DMS79 treated with DMSO at 0.1 percent for 48 hours (cell line): ENCODE results near the gene ECD.

Experiments
- DNase-seq: peaks from one replicate; lab custom pipeline; 2025; lab: John Stamatoyannopoulos, UW

The ECD gene

DNA sequence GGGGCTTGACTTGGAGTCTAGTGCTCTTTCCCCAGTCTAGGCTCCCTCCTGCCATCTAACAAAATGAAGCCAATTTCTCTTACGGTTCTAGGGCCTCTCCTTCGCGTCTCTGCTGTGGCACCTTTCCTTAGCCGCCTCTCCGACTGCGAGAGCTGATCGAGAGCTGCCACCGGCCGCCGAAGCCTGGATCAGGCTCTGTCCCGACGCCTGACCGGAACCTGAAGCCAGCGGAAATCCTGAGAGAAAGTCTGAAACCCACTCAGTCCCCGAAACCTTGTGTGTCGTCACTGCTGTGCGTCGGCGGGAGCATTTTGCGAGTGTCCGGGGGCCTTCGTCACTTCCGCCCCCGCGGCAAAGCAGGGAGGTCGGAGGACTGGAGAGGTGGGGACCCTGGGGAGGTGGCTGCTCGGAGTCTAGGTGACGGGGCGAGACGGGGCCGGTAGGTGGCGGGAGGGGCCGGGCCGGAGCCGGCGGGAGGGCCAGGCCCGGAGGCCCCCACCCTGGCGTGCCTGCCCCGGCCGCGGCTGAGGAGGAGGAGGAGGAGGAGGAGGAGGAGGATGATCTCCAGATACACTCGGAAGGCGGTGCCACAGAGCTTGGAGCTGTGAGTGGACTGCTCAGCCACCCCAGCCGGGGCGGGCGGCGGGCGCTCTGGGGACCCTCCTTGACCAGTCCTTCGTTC lies at the start of gene ECD, which contains the start of gene FAM149B1:
Gene ECD (minus strand): TSS at position 226 of the 682 bp plus-strand sequence. CDS start 4,071 bp downstream, outside the sequence.
Gene FAM149B1 (plus strand): TSS at position 337 of the 682 bp plus-strand sequence. CDS start 221 bp downstream, at position 558.
- DNase-seq, result peak; percentile 43

DNA sequence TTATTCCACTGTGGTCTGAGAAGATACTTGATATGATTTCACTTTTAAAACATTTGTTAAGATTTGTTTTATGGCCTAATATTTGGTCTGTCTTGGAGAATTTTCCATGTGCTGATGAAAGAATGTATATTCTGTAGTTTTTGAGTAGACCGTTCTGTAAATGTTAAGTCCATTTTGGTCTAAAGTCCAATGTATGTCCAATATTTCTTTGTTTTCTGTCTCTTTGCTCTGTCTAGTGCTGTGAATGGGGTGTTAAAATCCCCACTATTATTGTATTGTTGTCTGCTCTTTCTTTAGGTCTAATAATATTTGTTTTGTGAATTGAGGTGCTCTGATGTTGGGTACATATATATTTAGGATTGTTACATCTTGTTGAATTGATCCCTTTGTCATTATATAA lies 47.9 kb upstream of the ECD start:
- no peak for DNase-seq

DNA sequence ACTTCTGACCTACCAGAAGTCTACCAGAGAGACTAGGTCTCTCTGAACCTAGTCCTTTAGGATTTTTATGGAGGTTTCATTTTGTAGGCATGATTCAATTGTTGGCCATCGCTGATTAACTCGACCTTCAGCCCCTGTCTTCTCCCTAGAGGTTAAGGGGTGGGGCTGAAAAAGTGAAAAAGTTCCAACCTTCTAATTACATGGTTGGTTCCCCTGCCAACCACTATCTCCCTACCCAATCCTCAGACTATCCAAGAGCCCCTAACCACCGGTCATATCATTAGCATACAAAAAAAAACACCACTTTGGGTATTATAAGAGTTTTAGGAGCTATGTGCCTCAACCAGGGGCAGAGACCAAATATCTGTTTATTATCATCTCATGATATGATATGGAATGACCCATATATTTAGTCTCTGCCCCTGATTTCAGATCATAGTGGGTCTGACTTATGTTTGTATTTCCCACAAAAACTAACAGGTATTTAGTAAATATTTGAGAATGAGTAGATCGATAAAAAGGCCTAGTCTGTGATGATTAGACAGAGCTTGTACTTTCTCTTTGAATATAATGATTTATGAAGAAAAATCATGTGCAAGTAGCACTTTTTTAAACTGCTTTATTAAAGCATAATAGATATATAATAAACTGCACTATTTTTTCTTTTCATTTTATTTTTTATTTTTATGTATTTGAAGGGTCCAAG lies 43.5 kb upstream of the ECD start:
- DNase-seq, result no peak

DNA sequence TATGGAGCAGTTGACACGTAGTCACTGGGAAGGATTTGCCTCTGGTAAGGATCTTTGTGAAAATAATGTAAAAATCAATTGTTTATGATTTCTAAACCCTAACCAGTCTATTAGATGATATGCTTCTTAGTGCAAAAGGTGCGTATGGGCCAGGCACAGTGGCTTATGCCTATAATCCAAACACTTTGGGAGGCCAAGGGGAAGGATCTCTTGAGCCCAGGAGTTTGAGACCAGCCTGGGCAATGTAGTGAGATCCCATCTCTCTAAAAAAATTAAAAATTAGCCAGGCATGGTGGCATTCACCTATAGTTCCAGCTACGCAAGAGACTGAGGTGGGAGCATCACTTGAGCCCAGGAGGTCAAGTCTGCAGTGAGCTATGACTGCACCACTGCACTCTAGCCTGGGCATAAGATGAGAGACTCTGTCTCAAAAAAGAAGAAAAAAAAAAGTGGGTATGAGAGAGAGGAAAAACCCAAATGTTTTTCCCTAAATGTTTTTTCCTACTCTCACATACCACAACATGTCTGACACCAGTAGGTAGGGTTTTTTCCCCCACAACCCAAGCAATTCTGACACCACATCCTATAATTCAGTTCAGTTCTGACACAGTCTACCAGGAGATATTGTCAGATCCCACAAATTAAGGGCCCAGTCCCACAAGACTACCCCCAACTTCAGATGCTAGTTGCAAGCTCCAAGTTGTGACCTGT lies 42.7 kb upstream of the ECD start:
- no peak for DNase-seq

DNA sequence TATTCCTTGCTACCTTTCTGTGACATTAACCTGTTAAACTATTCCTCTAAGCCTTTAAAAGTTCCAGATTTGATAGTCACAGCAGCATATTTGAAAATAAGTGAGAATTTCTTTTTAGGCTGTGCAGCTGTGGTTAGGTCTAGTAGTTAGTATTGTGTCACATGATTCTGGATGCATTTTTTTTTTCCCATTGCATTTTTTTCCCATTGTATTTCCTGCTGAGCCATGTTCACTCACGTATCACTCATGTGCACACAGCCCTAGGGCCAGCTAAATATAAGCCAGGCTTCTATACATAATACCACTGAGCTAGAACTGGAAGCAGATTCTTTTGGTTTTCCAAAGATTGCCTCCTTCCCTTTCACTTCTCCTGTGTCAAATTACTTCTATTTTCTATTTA lies 41.9 kb upstream of the ECD start:
- no peak for DNase-seq

DNA sequence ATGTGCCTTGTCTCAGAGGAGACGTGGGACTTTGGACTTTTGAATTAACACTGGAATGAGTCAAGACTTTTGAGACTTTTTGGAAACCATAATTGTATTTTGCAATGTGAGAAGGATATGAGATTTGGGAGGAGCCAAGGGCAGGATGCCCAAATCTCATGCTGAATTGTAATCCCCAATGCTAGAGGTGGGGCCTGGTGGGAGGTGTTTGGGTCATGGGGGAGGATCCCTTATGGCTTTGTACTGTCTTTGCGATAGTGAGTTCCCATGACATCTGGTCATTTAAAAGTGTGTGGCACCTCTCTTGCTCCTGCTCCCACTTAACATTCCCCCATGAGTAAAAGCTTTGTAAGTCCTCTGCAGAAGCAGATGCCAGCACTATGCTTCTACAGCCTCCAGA lies 40.1 kb upstream of the ECD start:
- DNase-seq, result no peak

DNA sequence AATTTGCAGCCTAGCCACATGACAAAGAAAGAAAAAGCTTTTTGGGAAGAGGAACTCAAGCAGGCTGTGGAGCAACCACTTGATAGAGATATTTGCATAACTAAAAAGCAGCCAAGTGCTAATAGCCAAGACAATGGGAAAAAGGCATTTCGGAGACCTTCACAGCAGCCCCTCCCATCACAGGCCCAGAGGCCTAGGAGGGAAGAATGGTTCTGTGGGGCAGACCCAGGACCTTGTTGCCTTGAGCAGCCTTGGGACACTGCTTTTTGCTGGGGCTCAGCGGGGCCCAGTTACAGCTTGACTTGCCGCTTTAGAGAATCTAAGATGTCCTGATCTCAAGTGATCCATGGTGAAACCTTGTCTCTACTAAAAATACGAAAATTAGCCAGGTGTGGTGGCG lies 38.6 kb upstream of the ECD start:
- no peak for DNase-seq

DNA sequence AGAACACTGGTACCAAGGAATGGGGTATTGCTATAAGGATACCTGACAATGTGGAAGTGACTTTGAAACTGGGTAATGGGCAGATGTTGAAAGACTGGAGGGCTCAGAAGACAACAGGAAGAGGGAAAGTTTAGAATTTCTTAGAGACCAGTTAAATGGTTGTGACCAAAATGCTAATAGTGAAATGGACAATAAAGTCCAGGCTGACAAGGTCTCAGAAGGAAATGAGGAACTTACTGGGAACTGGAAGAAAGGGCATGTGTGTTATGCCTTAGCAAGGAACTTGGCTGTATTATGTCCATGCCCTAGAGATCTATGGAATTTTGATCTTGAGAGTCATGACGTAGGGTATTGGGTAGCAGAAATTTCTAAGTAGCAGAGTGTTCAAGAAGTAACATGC lies 38.1 kb upstream of the ECD start:
- no peak for DNase-seq

DNA sequence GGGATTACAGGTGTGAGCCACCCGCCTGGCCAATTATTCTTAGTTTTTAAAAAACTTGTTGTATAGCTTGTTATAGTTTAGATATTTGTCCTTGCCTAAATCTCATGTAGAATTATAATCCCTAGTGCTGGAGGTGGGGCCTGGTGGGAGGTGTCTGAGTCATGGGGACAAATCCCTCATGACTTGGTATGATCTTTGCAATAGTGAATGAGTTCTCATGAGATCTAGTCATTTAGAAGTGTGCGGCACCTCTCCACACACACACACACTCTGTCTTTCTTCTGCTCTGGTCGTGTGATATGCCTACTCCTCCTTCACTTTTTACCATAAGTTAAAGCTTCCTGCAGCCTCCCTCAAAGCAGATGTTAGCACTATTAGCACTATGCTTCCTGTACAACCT lies 37.3 kb upstream of the ECD start:
- DNase-seq, result no peak

DNA sequence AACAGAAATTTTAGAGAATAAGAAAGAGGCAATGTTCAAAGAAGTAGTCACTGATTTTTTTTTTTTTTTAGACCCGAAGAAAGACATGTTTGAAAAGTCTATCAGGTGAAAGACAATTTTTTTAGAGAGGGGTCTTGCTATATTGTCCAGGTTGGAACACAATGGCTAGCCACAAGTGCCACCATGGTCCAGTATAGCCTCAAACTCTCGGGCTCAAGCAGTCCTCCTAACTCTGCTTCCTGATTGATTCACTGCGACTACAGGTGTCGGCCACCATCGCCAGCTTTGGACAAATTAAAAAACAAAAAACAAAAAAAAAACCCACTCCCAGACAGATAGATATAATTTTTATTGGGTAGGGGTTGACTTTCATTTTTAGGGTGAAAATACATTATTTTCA lies 22.4 kb upstream of the ECD start:
- DNase-seq, result no peak

DNA sequence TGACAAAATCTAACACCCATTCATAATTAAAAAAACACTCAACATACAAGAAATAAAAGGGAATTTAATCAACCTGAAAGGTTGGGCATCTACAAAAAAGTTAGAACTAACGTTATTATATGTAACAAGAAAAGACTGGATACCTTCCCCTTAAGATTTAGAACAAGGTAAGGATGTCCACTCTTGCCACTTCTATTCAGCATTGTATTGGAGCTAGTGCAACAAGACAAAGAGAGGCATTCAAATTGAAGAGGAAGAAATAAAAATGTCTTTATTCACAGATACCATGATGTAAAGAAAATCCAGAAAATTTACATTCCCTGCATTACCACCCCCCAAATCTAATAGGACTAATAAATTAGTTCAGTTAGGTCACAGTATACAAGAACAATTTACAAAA lies 18.5 kb upstream of the ECD start:
- no peak for DNase-seq

DNA sequence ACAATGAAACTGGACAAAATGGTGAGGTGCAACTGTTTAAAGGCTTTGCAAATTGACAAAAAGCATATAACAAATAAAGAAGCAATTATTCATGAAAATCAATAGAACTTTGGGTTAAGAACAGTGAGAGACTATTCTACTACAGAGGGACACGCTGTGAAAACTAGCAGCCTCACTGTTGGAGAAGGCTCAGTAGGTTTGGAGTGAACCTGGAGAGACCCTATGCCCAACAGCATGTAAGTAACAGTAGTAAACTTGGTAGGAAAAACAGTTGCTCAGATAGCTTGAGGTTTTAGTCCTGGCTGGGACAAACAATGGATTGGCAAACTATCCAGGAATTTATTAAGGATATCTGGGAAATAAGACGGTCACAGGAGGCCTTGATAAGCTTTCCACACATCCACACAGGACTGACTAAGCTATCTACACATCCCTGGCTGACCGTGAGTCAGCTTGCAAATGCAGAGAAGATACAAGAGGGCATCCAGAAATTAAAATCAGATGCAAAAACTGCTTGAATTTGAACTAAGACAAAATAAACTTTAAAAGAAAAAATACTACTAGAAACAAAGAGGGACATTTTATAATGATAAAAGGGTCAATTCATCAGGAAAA lies 16.0 kb upstream of the ECD start:
- no peak for DNase-seq

DNA sequence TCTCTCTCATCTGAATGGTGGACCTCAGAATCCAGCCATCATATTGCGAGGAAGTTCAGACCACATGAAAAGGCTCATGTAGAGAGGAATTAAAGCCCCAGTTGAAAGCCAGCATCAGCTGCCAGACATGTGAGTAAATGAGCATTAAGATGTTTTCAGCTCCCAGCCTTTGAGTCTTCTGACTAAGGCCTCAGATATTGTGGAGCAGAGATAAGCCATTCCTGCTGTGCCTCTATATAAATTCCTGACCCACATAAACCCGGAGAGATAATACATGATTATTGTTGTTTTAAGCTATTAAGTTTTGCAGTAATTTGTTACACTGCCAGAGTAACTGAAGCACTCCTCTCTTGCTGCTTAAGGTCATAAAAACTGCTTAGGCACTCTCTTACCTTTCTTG lies 14.8 kb upstream of the ECD start:
- no peak for DNase-seq

DNA sequence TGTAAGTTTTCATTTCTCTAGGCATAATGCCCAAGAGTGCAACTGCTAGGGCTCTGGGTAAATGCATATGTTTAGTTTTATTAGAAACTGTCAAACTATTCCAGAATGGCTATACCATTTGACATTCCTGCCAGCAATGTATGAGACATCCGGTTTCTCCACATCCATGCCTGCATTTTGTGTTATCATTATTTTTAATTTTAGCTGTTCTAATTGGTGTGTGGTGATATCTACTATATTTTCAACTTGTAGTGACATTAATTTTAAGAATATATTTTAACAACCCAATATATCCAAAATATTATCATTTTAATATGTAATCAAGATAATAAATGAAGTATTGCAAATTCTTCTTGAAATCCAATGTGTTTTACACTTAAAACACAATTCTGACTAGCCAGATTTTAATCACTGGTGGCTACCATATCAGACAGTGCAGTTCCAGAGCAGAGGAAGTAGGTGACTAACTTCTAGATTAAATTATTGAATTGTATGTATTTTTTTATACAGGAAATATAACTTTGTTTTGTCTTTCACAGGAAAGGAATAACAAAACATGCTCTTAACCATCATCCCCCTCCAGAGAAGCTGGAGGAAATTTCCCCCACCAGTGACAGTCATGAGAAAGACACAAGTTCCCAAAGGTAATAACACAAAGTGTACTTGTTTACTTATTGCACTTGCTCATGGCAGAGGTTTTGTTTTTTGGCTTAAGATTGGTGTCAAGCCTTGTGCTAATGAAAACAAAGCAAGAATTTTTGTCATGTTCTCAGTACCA lies 6.5 kb upstream of the ECD start:
- no peak for DNase-seq

DNA sequence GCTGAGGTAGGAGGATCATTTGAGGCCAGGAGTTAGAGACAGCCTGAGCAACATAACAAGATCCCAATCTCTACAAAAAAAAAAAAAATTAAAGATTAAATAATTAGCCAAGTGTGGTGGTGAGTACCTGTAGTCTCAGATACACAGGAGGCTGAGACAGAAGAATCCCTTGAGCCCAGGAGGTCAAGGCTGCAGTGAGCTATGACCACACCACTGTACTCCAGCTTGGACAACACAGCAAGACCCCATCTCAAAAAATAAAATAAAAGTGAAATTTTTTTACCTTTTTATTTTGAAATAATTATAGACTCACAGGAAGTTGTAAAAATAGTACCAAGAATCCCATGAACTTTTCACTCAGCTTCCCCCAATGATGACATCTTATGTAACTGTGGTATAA lies 5.1 kb upstream of the ECD start:
- no peak for DNase-seq

DNA sequence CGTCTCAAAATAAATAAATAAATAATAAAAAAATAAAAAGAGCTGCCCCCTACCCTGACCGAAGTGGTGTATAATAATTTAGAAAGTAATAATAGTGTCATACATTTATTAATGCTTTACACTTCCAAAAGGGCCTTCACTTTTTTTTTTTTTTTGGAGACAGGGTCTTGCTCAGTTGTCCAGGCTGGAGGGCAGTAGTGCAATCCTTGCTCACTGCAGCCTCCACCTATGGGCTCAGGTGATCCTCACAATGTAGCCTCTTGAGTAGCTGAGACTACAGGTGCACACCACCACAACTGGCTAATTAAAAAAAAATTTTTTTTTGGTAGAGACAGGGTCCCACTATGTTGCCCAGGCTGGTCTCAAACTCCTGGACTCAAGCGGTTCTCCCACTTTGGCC lies 1.5 kb upstream of the ECD start:
- no peak for DNase-seq

DNA sequence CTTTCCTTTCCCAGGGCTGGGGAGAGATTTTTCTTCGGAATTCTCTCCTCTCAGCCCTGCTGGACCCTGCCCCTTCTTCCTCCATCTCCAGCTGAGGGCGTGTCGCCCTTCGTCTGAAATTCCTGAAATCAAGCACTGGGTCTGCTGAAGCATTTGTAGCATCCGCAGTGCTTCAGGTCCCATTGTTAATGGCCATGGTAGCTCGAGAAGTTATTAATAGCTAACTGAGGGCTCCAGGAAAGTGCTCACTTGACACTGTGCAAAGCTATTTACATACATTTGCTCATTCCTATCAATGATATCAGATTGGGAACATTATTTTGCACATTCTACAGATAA lies 626 bp upstream of the ECD start:
- DNase-seq, result no peak

DNA sequence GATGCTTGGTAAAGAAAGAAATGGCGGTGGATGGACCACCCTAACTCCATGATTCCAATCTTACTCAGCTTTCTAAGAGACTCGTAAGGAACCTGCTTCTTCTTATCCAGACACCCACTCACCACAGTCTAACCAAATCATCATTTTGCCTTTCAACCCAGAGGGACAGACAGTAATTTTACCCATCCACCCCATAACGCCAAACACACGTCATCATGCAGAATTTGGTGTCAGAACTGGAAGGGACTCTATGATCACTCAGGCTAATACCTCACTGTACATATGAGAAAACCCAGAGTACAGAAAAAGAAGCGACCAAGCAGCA lies 388 bp downstream of the ECD start:
- DNase-seq, result no peak

DNA sequence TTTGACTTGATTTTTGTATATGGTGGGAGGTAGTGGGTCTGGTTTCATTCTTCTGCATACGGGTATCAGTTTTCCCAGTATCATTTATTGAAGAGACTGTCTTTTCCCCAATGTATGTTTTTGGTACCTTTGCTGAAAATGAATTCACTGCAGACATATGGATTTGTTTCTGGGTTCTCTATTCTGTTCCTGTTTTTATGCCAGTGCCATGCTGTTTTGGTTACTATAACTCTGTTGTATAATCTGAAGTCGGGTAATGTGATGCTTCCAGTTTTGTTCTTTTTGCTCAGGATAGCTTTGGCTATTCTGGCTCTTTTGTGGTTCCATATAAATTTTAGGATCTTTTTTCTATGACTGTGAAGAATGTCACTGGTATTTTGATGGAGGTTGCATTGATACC lies 836 bp downstream of the ECD start:
- DNase-seq, result no peak

DNA sequence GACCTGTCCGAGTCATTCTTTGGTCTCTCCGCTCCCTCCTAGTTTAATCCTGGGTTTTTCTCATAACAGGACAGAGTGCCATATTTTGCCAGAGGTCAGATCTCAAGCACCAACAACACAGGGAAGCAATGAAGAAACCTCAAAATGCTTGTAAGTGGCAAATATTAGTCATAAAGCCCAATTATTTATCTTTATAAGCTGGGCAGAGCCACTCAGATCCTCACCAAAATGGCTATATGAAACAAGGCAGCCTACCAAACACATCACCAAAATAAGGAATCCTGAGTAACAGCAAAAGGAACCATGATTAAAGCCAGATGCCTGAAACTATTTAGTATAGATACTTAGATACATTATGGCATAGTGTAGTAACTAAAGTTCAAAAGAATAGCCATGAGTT lies 4.7 kb downstream of the ECD start:
- DNase-seq, result no peak

DNA sequence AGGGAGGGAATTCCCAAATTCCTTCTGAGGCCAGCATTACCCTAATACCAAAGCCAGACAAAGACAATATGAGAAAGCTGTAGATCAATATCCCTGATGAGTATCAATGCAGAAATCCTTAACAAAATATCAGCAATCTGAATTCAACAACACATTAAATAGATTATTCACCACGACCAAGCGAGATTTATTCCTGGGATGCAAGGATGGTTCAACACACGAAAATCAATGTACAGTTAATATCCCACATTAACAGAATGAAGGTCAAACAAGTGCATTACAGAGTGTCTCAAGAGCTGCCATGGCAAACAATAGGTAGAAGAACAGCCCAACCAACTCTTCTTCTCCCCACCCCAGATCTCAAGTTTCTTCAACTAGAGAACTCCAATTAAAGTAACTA lies 6.1 kb downstream of the ECD start:
- no peak for DNase-seq

DNA sequence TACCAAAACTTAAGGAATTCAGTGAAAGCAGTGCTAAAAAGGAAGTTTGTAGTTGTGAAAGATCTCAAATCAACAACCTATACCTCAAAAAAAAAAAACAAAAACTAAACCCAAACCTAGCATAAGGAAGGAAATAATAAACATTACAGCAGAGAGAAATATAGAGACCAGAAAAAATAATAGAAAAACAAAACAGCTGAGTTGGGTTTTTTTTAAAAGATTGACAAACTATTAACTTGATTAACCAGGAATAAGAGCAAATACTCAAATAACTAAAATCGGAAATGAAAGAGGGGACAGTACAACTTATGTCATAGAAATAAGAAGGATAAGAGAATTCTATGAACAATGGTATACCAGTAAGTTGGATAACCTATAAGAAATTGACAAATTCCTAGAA lies 6.7 kb downstream of the ECD start:
- DNase-seq, result no peak
